OCI-LY3 (cell line): Measurements from ENCODE around the gene ZFP1.

Source experiments
- H2AFZ ChIP-seq: fragments of 200-600, 300-600 bp; shearing (Covaris generic); 2 replicates; pipeline ENCODE4 v1.6.0; 2014; ENCODE audit warnings: antibody characterized with exemption, low read depth, low read length
- H3K27ac ChIP-seq: fragments of 200-600, 300-600 bp; sonication (generic); 2 replicates; pipeline ENCODE4 v1.5.1; 2014; ENCODE audit warnings: mild to moderate bottlenecking, low read length, moderate library complexity, mixed read lengths
- H3K27me3 ChIP-seq: fragments of 200-600, 300-600 bp; sonication (generic); 2 replicates; pipeline ENCODE4 v1.6.1; 2014; ENCODE audit warnings: low read depth, low read length, mixed read lengths
- H3K36me3 ChIP-seq: fragments of 200-600, 300-600 bp; sonication (generic); replicated peaks from 2 replicates; pipeline ENCODE3; 2014; ENCODE audit warnings: low read depth, low read length, mixed read lengths
- H3K4me1 ChIP-seq: fragments of 300-600, 200-600 bp; sonication (generic); 2 replicates; pipeline ENCODE4 v1.6.1; 2014; ENCODE audit warnings: low read length, mixed read lengths
- H3K4me2 ChIP-seq: fragments of 200-600, 300-600 bp; sonication (generic); 2 replicates; pipeline ENCODE4 v1.6.1; 2014; ENCODE audit warnings: low read length, mixed read lengths
- H3K4me3 ChIP-seq: fragments of 300-600, 200-600 bp; sonication (generic); 2 replicates; pipeline ENCODE4 v1.5.1; 2014; ENCODE audit warnings: antibody characterized with exemption, mild to moderate bottlenecking, low read length, moderate library complexity
- H3K79me2 ChIP-seq: fragments of 300-600, 200-600 bp; shearing (Covaris generic); 2 replicates; pipeline ENCODE4 v1.6.1; 2014; ENCODE audit warnings: mild to moderate bottlenecking, low read length, mixed read lengths
- H3K9ac ChIP-seq: fragments of 300-600, 200-600 bp; shearing (Covaris generic); 2 replicates; pipeline ENCODE4 v1.6.0; 2014; ENCODE audit warnings: mild to moderate bottlenecking, low read length, moderate library complexity
- H3K9me3 ChIP-seq: fragments of 200-600, 300-600 bp; shearing (Covaris generic); 2 replicates; pipeline ENCODE4 v1.6.1; 2014; ENCODE audit warnings: low read length, mixed read lengths; ENCODE audit not compliant: insufficient read depth
- H4K20me1 ChIP-seq: fragments of 200-600, 300-600 bp; sonication (generic); 2 replicates; pipeline ENCODE4 v1.6.1; 2016; ENCODE audit warnings: low read length, mixed read lengths; ENCODE audit not compliant: insufficient read depth
- CTCF ChIP-seq: fragments of 200-600, 300-600 bp; sonication (generic); IDR thresholded peaks from 2 replicates; pipeline ENCODE4 v1.5.1; 2014; ENCODE audit warnings: antibody characterized with exemption, low read length, low read depth
- EZH2phosphoT487 ChIP-seq: fragments of 200-600 bp; shearing (Covaris generic); IDR thresholded peaks from 2 replicates; pipeline ENCODE4 v1.6.1; 2018; ENCODE audit warnings: antibody characterized with exemption, mixed run types, low read depth

ZFP1 gene

GRCh38 chr16:75218256-75219076 is 70.1 kb downstream of the ZFP1 start, which contains the start of gene CTRB1:
CTRB1 (plus strand) TSS chr16:75218988; CDS start chr16:75219008, 20 bp downstream.
- no peaks in the 10 kb centered on the region for H3K9me3 ChIP-seq
- H3K4me1 ChIP-seq: peaks cover 42% of the 10 kb centered on the region
- H3K4me2 ChIP-seq: peak within 1 kb of the TSS; percentile 84
- no peaks in the 10 kb centered on the region for H3K36me3 ChIP-seq
- no peak for TF ChIP-seq CTCF
- TF ChIP-seq EZH2phosphoT487: no peak
- no peaks in the 10 kb centered on the region for H3K79me2 ChIP-seq
- peak within 1 kb of the TSS; percentile 65 for H3K4me3 ChIP-seq
- no peak within 1 kb of the TSS for H2AFZ ChIP-seq
- peak within 1 kb of the TSS; percentile 65 for H3K27ac ChIP-seq
- no peaks in the 10 kb centered on the region; the same call in 1 of the 2 replicates for H3K27me3 ChIP-seq
- peak within 1 kb of the TSS; percentile 40; the same call in 1 of the 2 replicates for H3K9ac ChIP-seq
- H4K20me1 ChIP-seq: no peaks in the 10 kb centered on the region

GRCh38 chr16:75219088-75219487 is 70.8 kb downstream of the ZFP1 start:
- Histone ChIP-seq H3K27ac (peak overlapping the region; percentile 65; the same call in 1 of the 2 replicates), H3K9ac (peak overlapping the region; percentile 38; the same call in 1 of the 2 replicates), H3K4me3 (peak overlapping the region; percentile 65), H4K20me1 (no peaks in the 10 kb centered on the region), H3K9me3 (no peaks in the 10 kb centered on the region), H3K27me3 (no peaks in the 10 kb centered on the region), H3K36me3 (no peaks in the 10 kb centered on the region), H3K79me2 (no peaks in the 10 kb centered on the region), H3K4me1 (peaks cover 42% of the 10 kb centered on the region), H3K4me2 (peak overlapping the region; percentile 84), H2AFZ (no peak overlapping the region)
- TF ChIP-seq EZH2phosphoT487 (no peak), CTCF (no peak)

GRCh38 chr16:75219838-75220237 is 71.5 kb downstream of the ZFP1 start:
- H3K4me1 ChIP-seq: peaks cover 42% of the 10 kb centered on the region
- peak overlapping the region; percentile 84 for H3K4me2 ChIP-seq
- no peaks in the 10 kb centered on the region for H3K36me3 ChIP-seq
- H3K79me2 ChIP-seq: no peaks in the 10 kb centered on the region
- peak overlapping the region; percentile 38; the same call in 1 of the 2 replicates for H3K9ac ChIP-seq
- H3K27me3 ChIP-seq: 0 out of 2 replicates have a peak, but pooled peaks cover 4% of the 10 kb centered on the region
- peak overlapping the region; percentile 65 for H3K4me3 ChIP-seq
- H4K20me1 ChIP-seq: no peaks in the 10 kb centered on the region
- H2AFZ ChIP-seq: no peak overlapping the region
- TF ChIP-seq CTCF: no peak
- TF ChIP-seq EZH2phosphoT487: no peak
- H3K9me3 ChIP-seq: no peaks in the 10 kb centered on the region
- H3K27ac ChIP-seq: peak overlapping the region; percentile 65; the same call in 1 of the 2 replicates
